Thyroid gland (tissue), 4 donors: ENCODE data around the gene GDPD3.

Experiments
- CTCF ChIP-seq, 6 experiments: fragments of 200-600 bp in 3 of 6; fragments of 450-650 bp in 3 of 6; sonication (generic) in 3 of 6; IDR thresholded peaks; one replicate each; pipeline ENCODE4 v1.5.1; 2016 to 2019; ENCODE audit warnings: antibody characterized with exemption in 6 of 6, mild to moderate bottlenecking in 2 of 6, inconsistent platforms in 1 of 6, moderate library complexity in 1 of 6
- POLR2A ChIP-seq, 2 donors: fragments of 450-650 bp; IDR thresholded peaks; one replicate each; pipeline ENCODE4 v1.6.1; 2017; ENCODE audit warnings: antibody characterized with exemption in 2 of 2, mild to moderate bottlenecking in 2 of 2, moderate library complexity in 1 of 2

- no peak for TF ChIP-seq CTCF (IDR thresholded peaks at IDR 0.05)
- TF ChIP-seq POLR2A (IDR thresholded peaks at IDR 0.05): no peak
These were observed 5.1 kb downstream of the GDPD3 start for GRCh38 chr16:30108059-30108850.
